ENCODE data around the gene TTLL5. TPM values are rescaled to one million over a fixed set of nuclear protein-coding genes. Genes with fewer than 3 reads are reported as not detected.
"Not testable (repeated sequence)": the region's sequence is repeated elsewhere in the genome, so short reads cannot be mapped to it uniquely, and the experiment has no call there.

The TTLL5 gene
- total RNA-seq, 1 donor from 2014 or later, result 17.8 TPM

DNA sequence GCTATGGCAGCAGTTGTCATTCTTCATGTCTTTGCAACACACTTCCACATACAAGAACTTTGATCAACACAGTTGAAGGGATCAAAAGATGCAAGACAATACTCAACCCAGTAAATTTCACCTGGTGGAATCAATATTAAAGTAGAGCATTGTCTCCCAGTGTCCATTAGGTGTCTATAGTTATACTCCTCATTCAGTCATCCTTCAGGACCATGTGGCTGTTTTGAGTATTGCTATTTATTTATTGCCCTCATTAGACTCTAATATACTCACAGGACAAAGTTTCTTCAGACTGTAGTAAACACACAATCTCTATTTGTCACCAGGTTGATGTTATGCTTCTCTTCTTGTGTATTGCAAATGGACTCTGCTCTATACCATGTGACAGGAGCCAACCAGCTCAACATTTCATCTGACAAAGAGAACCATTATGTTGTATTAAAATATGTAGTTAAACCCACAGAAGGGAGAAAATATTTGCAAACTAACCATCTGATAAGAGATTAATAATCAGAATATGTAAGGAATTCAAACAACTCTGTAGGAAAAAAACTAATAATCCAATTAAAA lies 174.2 kb downstream of the TTLL5 start:
- DNase-seq (ENCODE audit: missing footprints) (no peak), ATAC-seq (no peak)
- intact Hi-C loops (cut with DNase I), result no loop called here

DNA sequence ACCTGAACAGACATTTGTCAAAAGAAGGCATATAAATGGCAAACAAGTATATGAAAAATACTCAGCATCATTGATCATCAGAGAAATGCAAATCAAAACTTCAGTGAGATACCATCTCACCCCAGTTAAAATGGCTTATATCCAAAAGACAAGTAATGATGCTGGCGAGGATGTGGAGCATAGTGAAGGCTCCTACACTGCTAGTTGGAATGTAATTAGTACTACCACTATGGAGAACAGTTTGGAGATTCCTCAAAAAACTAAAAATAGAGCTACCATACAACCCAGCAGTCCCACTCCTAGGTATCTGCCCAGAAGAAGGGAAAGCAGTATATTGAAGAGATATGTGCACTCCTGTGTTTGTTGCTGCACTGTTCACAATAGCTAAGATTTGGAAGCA lies 174.7 kb downstream of the TTLL5 start:
- ATAC-seq (no peak), DNase-seq (ENCODE audit: missing footprints) (no peak)
- intact Hi-C loops (cut with DNase I), result no loop called here

DNA sequence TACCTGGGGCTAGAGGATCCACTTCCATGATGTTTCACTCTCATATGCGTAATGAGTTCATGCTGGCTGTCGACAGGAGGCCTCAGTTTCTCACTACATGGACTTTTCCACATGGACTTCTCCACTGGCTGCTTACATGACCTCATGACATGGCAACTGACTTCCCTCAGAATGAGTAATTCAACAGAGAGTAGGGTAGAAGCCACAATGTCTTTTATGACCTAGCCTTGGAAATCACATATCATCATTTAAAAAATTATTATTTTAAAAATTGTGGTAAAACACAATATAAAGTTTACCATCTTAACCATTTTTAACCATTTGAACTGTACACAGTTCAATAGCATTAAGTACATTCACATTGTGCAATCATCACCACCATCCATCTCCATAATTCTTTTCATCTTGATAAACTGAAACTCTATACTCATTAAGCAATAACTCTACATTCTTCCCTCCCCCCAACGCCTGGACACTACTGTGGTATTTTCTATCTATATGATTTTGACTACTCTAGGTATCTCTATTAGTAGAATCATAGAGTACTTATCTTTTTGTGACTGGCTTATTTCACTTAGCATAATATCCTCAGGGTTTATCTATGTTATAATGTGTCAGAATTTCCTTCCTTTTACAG lies 176.2 kb downstream of the TTLL5 start:
- intact Hi-C loops (cut with DNase I), result no loop called here
- DNase-seq (ENCODE audit: missing footprints), result no peak

DNA sequence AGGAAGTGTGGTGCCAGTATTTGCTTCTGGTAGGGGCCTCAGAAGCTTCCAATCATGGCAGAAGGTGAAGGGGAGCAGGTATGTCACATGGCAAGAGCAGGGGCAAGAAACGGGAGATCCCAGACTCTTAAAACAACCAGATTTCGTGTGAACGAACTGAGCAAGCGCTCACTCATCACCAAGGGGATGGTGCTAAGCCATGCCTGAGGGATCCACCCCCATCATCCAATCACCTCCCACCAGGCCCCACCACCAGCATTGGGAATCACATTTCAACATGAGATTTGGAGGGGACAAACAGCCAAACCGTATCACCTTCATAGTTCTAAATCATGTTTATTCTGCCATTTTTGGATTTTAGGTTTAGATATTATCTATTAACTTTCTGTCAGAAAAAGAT lies 179.9 kb downstream of the TTLL5 start:
- DNase-seq (ENCODE audit: missing footprints) (no peak), ATAC-seq (no peak)
- intact Hi-C loops (cut with DNase I), result no loop called here

More for the DNA sequence above, 176.2 kb downstream of the TTLL5 start:
- no peak for ATAC-seq

DNA sequence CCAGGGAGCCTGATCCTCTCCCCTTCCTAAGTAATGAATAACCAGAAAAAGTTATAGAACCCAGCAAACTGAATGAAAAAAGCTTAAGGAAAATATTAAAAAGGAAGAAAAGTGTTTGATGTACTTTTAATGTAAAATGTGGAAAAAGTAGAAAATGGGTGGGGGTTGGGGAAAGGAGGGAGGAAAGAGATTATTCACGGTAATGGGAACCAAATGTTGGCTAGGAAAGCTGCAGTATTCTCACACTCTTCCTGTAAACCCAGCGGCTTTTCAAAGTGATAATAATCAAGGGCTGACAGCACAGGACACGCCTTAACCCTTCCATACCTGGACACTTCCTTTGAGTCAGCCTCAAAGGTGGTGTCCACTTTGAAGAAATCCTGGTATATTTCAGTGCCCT lies 181.5 kb downstream of the TTLL5 start:
- DNase-seq (ENCODE audit: missing footprints) (no peak), ATAC-seq (no peak)
- intact Hi-C loops (cut with DNase I), result no loop called here

DNA sequence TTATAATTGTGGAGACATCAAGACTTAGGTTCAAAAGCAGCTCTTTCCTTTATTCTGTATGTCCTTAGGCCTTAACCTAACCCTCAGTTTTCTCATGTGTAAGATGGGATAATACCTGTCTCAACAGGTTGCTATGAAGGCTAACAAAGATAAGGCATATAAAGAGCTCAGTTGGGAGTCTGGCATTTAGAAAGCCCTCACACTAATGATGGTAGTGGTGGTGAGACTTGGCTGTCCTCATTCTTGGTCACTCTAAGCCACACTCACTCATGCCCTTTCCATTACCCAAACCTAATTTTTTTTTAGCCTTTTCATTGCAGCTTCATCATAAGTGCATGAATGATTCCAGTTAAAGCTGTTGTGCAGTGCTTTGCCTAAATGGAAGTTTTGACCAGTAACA lies 183.4 kb downstream of the TTLL5 start:
- intact Hi-C loops (cut with DNase I), result no loop called here

DNA sequence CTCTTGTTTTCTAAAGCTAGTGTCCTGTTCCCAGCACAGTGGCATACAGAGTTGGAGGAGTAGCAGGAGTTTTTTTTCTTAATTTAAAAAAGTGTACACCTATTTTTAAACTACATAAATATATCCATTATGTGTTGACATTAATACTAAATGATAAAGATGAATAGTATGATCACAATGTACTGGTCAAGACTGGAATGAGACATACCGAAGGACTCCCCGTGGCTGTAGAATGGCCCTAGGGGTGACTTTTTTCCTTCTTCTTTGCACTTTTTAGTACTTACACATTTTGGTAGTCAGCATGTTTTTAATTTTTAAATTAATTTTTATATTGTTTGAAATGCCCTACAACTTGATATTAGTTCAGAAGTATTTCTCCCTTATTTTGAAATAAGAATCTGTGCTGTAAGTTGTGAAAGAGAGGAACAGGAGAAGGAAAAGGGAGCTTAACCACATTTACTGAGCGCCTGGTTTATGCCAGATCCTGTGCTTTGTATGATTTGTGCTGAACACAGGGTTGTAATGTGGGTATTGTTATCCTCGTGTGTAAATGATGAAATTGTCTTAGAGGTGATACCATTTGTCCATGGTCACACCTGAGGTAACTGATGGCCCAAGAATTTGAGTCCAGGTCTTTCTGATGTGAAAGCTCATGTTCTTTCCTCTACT lies 184.2 kb downstream of the TTLL5 start:
- intact Hi-C loops (cut with DNase I), result no loop called here
- ATAC-seq (no peak), DNase-seq (ENCODE audit: missing footprints) (no peak)

More for the DNA sequence above, 183.4 kb downstream of the TTLL5 start:
- DNase-seq (ENCODE audit: missing footprints), result no peak
- ATAC-seq, result no peak

DNA sequence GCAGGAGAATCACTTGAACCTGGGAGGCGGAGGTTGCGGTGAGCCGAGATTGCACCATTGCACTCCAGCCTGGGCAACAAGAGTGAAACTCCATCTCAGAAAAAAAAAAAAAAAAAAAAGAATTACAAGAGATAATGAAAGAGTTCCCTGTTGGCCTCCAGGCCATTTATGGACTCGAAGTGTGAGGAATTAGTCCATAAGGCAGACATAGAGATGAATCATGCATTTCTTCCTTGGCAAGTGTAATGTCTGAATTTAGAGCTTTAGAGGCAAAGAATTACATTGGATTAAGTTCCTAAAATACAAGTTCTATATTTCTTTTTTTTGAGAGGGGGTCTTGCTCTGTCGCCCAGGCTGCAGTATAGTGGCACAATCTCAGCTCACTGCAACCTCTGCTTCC lies 185.6 kb downstream of the TTLL5 start:
- DNase-seq (ENCODE audit: missing footprints); intact Hi-C loops (cut with DNase I); ATAC-seq: not testable (repeated sequence)

DNA sequence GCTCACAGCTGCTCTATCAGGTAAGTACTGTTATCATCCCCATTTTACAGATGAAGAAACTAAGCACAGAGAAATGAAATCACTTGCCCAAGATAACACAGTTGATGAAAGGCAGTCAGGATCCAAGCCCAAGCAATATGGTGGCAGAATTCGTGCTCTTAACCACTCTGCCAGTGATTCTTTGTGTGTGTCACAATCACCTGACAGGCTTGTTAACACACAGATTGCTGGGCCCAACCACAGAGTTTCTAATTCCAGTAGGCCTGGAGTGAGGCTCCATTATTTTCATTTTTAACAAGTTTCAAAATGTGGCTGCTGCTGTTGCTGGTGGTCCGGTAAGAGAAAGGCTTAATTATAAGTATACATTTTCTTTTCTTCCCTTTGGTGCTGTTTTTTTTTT lies 186.5 kb downstream of the TTLL5 start:
- DNase-seq (ENCODE audit: missing footprints) (no peak), ATAC-seq (no peak)
- intact Hi-C loops (cut with DNase I), result no loop called here

DNA sequence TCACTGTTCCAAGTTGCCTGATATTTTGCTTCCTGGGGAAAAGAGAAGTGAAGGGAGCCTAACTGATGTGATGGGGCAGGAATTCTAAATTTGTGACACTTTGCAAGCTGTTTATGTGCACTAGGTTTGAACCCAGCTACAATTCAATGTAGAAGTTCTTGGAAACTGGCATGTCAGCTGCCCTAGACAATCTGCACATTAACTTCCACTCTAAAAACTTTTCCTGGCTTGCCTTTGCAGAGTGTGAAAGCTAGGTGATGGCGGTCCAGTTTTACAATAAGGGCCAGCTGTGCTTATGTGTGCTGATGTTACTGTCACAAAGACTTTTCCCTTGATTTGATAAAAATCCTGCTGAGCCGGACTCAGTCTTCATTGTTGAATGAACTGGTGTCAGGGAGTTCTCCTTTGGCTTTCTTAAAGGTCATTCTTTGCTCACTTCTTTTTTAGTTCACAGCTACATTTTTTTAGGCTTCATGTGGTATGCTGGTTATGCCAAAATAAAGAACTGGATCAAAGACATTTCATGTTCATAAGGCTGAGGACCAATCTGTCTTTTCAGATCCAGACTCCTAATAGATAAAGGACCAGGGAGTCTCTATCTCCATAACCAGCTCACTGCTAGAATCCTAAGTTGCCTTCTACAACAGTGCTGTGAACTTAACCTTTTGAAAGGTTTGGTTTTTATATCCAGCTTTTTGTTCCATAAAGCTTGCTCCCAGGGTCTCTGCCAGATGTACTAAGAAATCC lies 187.3 kb downstream of the TTLL5 start:
- intact Hi-C loops (cut with DNase I), result no loop called here
- DNase-seq (ENCODE audit: missing footprints) (no peak), ATAC-seq (no peak)

DNA sequence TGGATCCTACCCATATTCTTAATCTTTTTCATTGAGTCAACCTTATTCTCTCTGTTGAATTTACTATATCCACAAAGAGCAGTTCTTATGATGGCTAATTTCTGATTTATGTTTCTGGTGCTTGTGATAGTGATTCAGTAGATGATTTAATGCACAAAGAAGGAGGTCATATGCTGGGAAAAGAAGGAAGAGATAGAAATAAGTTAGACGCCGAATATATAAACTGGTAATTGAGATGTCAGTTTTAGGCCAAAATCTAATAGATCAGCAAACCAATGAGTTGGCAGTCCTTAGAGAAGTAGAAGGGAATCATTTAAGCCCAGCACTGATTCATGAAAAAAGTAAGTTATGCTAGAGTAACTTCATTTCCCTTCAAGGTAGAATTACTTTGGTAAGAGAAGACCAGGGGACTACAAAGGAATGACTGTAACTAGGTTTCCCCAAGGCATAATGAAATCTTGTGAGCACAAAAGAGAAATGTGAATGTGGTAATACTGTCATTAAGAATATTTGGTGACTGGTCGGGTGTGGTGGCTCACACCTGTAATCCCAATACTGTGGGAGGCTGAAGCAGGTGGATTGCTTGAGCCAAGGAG lies 188.4 kb downstream of the TTLL5 start:
- intact Hi-C loops (cut with DNase I), result no loop called here
- ATAC-seq, result no peak
- DNase-seq (ENCODE audit: missing footprints), result no peak

DNA sequence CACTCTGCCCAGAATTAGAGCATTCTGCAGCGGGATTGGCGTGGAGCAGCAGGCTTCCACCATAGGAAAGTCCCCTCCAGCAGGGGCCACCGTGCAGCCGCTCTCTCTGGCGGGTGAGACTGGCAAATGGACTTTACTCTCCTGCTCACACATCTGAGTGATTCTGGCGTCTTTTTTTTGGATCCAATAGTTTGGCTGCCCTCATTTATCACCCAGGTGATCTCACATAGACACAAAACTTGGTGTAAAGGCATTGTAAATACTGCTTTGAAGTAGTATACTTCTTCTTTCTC lies 190.5 kb downstream of the TTLL5 start:
- intact Hi-C loops (cut with DNase I), result no loop called here
- no peak for ATAC-seq
- DNase-seq (ENCODE audit: missing footprints), result no peak

DNA sequence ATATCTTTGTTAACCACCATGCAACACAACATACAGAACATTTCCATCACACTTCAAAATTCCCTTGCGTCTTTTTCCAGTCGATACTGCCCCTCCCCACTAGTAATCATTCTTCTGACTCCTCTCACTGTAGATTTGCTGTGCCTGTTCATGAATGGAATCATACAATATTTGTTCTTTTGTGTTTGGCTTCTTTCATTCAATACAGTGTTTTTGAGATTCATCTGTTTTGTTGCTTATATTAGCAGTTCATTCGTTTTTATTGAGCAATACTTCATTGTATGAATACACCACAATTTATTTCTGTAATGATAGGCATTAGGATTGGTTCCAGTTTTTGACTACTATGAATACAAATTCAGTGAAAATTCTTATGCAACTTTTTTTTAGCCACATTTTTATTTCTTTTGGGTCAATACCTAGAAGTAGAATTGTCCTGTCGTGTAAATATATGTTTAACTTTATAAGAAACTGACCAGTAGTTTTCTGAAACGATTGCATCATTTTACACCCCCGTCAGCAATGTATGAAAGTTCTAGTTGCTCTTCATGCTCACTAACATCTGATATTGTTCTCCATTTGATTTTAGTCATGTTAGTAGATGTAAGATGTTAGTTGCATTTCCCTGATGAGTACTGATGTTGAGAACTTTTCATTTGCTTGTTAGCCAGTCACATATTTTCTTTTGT lies 193.2 kb downstream of the TTLL5 start:
- no peak for ATAC-seq
- no peak for DNase-seq (ENCODE audit: missing footprints)
- intact Hi-C loops (cut with DNase I), result no loop called here

DNA sequence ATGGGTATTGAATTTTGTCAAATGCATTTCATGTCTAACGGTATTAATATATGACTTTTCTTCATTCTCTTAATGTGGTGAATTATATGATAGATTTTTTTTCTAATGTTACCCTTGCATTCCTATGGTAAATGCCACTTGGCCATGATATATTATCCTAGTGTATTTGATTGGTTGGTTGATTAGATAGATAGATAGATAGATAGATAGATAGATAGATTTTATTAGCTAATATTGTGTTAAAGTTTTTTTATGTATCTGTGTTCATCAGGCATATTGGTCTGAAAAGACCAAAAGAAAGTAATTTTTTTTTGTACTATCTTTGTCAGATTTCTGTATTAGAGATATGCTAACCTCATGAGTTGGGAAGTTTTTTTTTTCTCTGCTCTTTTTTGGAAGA lies 196.2 kb downstream of the TTLL5 start:
- no peak for ATAC-seq
- no peak for DNase-seq (ENCODE audit: missing footprints)
- intact Hi-C loops (cut with DNase I), result no loop called here

DNA sequence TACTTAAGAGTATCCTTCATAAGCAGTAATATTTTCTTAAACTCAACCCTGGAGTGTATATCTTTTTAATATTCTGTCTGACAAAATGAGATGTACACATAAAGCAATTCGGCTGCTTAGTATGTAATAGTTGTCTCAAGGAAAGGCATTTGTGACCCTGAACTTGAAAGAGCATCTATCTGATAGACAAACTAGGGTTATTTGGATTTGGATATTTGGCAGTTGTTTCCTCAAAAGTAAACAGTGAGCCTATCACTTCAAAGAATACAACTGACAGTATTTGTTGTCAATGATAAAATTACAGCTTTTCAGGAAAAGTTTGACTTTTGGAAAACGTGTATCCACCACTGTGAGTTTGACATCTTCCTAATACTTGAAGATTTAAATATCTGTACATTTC lies 197.3 kb downstream of the TTLL5 start:
- DNase-seq (ENCODE audit: missing footprints) (no peak), ATAC-seq (no peak)
- intact Hi-C loops (cut with DNase I), result no loop called here

DNA sequence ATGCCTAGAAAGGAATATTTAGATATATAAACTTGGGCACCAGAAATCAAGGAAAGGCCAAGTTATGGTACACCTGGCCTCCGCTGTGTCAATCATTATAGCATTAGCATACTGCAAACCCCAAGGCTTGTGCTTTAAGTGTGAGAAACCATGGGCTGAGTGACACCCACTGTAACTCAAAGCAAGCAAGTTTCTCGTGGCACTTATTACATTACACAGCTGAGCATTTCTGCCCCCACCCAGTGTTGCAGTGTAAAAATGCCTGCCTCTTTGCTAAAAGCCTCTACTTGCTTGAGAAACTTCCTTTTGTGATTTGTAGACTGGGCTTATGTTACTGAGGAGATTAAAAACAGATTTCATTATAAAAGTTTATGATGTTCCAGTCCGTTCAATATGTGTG lies 198.7 kb downstream of the TTLL5 start:
- ATAC-seq (no peak), DNase-seq (ENCODE audit: missing footprints) (no peak)
- intact Hi-C loops (cut with DNase I), result no loop called here

DNA sequence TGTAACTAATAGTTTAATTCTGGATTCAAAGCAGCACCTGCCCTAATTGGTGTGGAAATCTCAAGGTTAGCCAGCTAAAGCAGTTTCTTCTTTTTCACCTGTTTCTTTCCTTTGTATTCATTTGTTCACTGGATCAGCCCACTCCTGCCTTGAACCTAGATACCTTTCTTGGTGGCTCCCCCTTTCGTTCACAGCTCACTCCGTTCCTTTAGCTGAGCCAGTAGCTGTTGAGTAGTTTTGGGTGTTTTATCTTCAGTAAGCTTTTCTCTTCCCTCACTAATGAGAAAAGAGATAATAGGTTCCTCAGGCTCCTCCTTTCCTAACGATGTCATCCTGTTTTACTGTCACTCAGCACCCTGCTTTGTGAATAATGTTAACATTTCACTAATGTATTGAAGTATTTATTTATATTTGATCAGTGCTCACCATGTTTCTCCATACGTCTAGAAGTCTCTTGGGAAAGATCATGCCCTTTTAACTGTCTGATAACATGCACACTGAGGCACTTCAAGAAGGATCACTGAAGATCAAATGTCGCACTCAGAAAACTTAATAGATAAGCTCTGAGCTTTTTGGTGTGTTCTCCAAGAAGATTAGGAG lies 199.6 kb downstream of the TTLL5 start:
- intact Hi-C loops (cut with DNase I), result no loop called here
- DNase-seq (ENCODE audit: missing footprints), result no peak
- no peak for ATAC-seq

DNA sequence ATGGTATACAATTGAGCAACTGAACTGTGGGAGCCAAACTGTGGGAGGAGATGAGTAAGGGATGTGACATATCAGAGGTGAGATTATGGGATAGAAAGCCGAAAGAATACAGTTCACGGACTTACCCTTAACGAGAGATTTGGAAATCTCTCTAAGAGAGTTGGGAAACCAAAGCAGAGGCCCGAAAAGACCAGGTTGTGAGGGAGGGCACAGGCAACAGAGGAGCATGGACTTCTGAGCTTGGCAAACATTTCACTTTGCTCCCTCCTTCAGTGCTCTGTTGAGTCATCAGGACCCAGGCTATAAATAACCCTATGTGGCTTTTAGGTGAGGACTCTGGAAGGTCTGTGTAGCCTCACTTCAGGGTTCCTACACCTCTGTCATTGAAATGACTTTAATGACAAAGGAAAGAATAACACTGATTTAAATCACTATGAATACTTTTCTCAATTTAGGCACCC lies 200.1 kb downstream of the TTLL5 start:
- ATAC-seq, result peak; percentile 88
- no peak for DNase-seq (ENCODE audit: missing footprints)
- intact Hi-C loops (cut with DNase I), result no loop called here

DNA sequence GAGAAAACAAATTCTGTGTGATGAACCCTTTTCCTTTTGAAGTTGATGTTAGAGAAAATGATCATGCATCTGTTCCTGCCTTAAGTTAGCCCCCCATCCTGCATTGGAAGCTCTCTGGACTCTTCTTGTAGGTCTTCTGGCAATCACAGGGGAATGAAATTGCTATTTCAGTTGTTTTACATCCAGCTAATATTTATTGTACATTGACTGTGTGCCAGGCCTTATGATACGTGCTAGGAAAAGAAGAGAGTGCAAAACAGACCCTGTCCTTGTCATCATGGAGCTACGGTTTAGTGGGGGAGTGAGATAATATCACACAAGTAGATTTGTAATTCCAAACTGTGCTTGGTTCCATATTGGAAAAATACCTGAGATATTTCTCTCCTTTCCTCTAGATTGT lies 202.2 kb downstream of the TTLL5 start:
- no peak for ATAC-seq
- intact Hi-C loops (cut with DNase I), result no loop called here

More for the DNA sequence above, 202.2 kb downstream of the TTLL5 start:
- DNase-seq (ENCODE audit: missing footprints), result no peak
